Endothelial cell of umbilical vein (primary cell): ENCODE data around the gene SETBP1. TPM values are rescaled to one million over a fixed set of nuclear protein-coding genes. Genes with fewer than 3 reads are reported as not detected.

Experiments used
- BruUV-seq: library from RNA; stranded (reverse); fragments of 400-500 nt; replicated peaks from 2 replicates; lab custom pipeline; 2021; lab: Mats Ljungman, UMichigan
- CTCF ChIA-PET: fragments of 300-600, 350-600 bp; sonication (Branson Sonifier 250); formaldehyde crosslinking; loops from one replicate; lab custom pipeline; 2021; ENCODE audit warnings: antibody characterized with exemption, inconsistent platforms; lab: Charles Lee
- POLR2A ChIA-PET: fragments of 300-600, 350-600 bp; sonication (Branson Sonifier 250); formaldehyde crosslinking; loops from one replicate; lab custom pipeline; 2021; ENCODE audit warnings: antibody characterized with exemption, inconsistent platforms; lab: Charles Lee
- DNase-seq: peaks from one replicate; pipeline ENCODE4 v3.0.0-alpha.2; 2011; ENCODE audit warnings: low read depth, low spot score
- FAIRE-seq: peaks from 2 replicates; lab custom pipeline; 2011; peaks lifted over from hg19 to GRCh38; lab: Jason Lieb, UNC
- H2AFZ ChIP-seq: 2 replicates; pipeline ENCODE4 v1.6.0; 2012; ENCODE audit warnings: low read depth, low read length, control low read depth, inconsistent platforms
- H3K27ac ChIP-seq: 2 replicates; pipeline ENCODE4 v1.5.1; 2011; ENCODE audit warnings: low read depth, mild to moderate bottlenecking, control low read depth, low read length, moderate library complexity; ENCODE audit not compliant: insufficient read depth
- H3K27me3 ChIP-seq, 2 experiments: 2 replicates each; pipeline versions ENCODE4 v1.6.0 to v1.6.1; 2011; ENCODE audit warnings: low read length in 2 of 2, mixed read lengths in 1 of 2; ENCODE audit not compliant: control insufficient read depth in 2 of 2, insufficient read depth in 2 of 2
- H3K36me3 ChIP-seq, 2 experiments: 2 replicates in 1 of 2; 3 replicates in 1 of 2; pipeline ENCODE4 v1.5.1; 2011; ENCODE audit warnings: low read length in 2 of 2, mild to moderate bottlenecking in 1 of 2, moderate library complexity in 1 of 2; ENCODE audit not compliant: control insufficient read depth in 2 of 2, insufficient read depth in 2 of 2; ENCODE audit errors: extremely low read depth in 1 of 2
- H3K4me1 ChIP-seq: 3 replicates; pipeline ENCODE4 v1.5.1; 2011; ENCODE audit warnings: mild to moderate bottlenecking, low read length; ENCODE audit not compliant: control insufficient read depth, insufficient read depth; ENCODE audit errors: extremely low read depth
- H3K4me2 ChIP-seq: 2 replicates; pipeline ENCODE4 v1.6.1; 2011; ENCODE audit warnings: low read length, control low read depth, mixed read lengths; ENCODE audit not compliant: insufficient read depth
- H3K4me3 ChIP-seq, 3 experiments: fragments of 200-600 bp in 1 of 3; sonication (generic), shearing (Covaris generic) in 1 of 3; replicated peaks in 1 of 3; 2 replicates each; pipeline ENCODE4 v1.5.1; 2011 to 2016; ENCODE audit warnings: control low read depth in 3 of 3, low read length in 3 of 3, mild to moderate bottlenecking in 2 of 3, inconsistent platforms in 1 of 3, low read depth in 1 of 3, moderate library complexity in 1 of 3; ENCODE audit not compliant: insufficient read depth in 1 of 3
- H3K79me2 ChIP-seq: 2 replicates; pipeline ENCODE4 v1.6.0; 2012; ENCODE audit warnings: low read length, inconsistent platforms; ENCODE audit not compliant: control insufficient read depth, insufficient read depth
- H3K9ac ChIP-seq: replicated peaks from 2 replicates; pipeline ENCODE3; 2011; ENCODE audit warnings: low read length, control low read depth; ENCODE audit not compliant: insufficient read depth; ENCODE audit errors: extremely low read depth
- H3K9me1 ChIP-seq: replicated peaks from 3 replicates; pipeline ENCODE4 v1.6.0; 2011; ENCODE audit warnings: mild to moderate bottlenecking, low read length; ENCODE audit not compliant: control insufficient read depth, insufficient read depth; ENCODE audit errors: extremely low read depth
- H3K9me3 ChIP-seq: replicated peaks from 2 replicates; pipeline ENCODE4 v1.5.1; 2012; ENCODE audit warnings: low read length, inconsistent platforms; ENCODE audit not compliant: control insufficient read depth, insufficient read depth
- H4K20me1 ChIP-seq: replicated peaks from 2 replicates; pipeline ENCODE3; 2011; ENCODE audit warnings: mild to moderate bottlenecking, low read length; ENCODE audit not compliant: control insufficient read depth, insufficient read depth; ENCODE audit errors: extremely low read depth
- CTCF ChIP-seq, 2 donors: IDR thresholded peaks; 1 replicate in 1 of 2; 2 replicates in 1 of 2; pipeline ENCODE4 v1.5.1; 2011; ENCODE audit warnings: low read length in 2 of 2, mild to moderate bottlenecking in 2 of 2, moderate library complexity in 2 of 2, control low read depth in 1 of 2, inconsistent platforms in 1 of 2, low read depth in 1 of 2; ENCODE audit not compliant: insufficient read depth in 1 of 2; ENCODE audit errors: extremely low read depth in 1 of 2
- EZH2 ChIP-seq: IDR thresholded peaks from 2 replicates; pipeline ENCODE4 v1.6.1; 2012; ENCODE audit warnings: borderline replicate concordance, low read depth, mild to moderate bottlenecking, moderate library complexity, low read length, inconsistent platforms; ENCODE audit not compliant: severe bottlenecking
- FOS ChIP-seq: IDR thresholded peaks from 2 replicates; pipeline ENCODE4 v1.6.1; 2011; ENCODE audit warnings: mild to moderate bottlenecking, low read length, moderate library complexity, borderline replicate concordance; ENCODE audit not compliant: insufficient read depth
- GATA2 ChIP-seq: IDR thresholded peaks from 2 replicates; pipeline ENCODE4 v1.7.0; 2011; ENCODE audit warnings: low read depth, mild to moderate bottlenecking, moderate library complexity, mixed read lengths, low read length; ENCODE audit not compliant: insufficient read length, insufficient read depth
- JUN ChIP-seq: IDR thresholded peaks from 2 replicates; pipeline ENCODE4 v1.6.1; 2011; ENCODE audit warnings: borderline replicate concordance, low read depth; ENCODE audit not compliant: insufficient read length, insufficient read depth
- MAX ChIP-seq: IDR thresholded peaks from 2 replicates; pipeline ENCODE4 v1.6.1; 2011; ENCODE audit not compliant: insufficient read depth, insufficient read length
- MYC ChIP-seq: IDR thresholded peaks from one replicate; pipeline ENCODE4 v1.6.1; 2011; ENCODE audit warnings: mild to moderate bottlenecking, low read depth, low read length
- POLR2A ChIP-seq: IDR thresholded peaks from 2 replicates; pipeline ENCODE4 v1.6.1; 2012; ENCODE audit warnings: low read depth, mild to moderate bottlenecking, control low read depth, low read length
- POLR2AphosphoS5 ChIP-seq: IDR thresholded peaks from 2 replicates; pipeline ENCODE4 v1.6.1; 2012; ENCODE audit warnings: low read depth, mild to moderate bottlenecking, control low read depth, low read length, moderate library complexity; ENCODE audit not compliant: insufficient read depth
- dilution Hi-C: fragments of 300-500 bp; cut with MboI; formaldehyde crosslinking; loops from one replicate; pipeline ENCODE4 v1.15.0; 2019; ENCODE audit warnings: low sequenced_read_pairs; ENCODE audit not compliant: extremely low pct_ligation_motif_present
- intact Hi-C: fragments of 100-400 bp; cut with micrococcal nuclease; formaldehyde crosslinking; loops from one replicate; pipeline ENCODE4 v1.10.0; 2022
- polyA plus RNA-seq, 4 experiments: library from polyadenylated mRNA; depleted of rRNA in 3 of 4; stranded (reverse) in 3 of 4; unstranded in 1 of 4; fragments of >200 nt; gene quantifications; 2 replicates each; pipeline versions ENCODE4 v1.2.1 to v1.2.3, GENCODE V29; 2011 to 2012; ENCODE audit warnings: missing spikeins in 1 of 4
- total RNA-seq: library from RNA; stranded (reverse); gene quantifications from 2 replicates; pipeline ENCODE4 v1.2.3, GENCODE V29; 2021

SETBP1 gene
- total and polyA plus RNA-seq, 2 donors (not counting 3 experiments of a cell fraction or from before 2014, with no cell fraction given): 0.76 to 3.1 TPM

- no peaks in the 10 kb centered on the region for H3K9me3 ChIP-seq
- ChIA-PET POLR2A (no interaction called here), CTCF (no interaction called here)
- no TSS peak for BruUV-seq
- no peaks in the 10 kb centered on the region for H3K4me1 ChIP-seq
- no peak overlapping the region for H3K9ac ChIP-seq
- intact Hi-C loops: no loop called here
- no peak for TF ChIP-seq CTCF (IDR thresholded peaks at IDR 0.05; ENCODE audit: extremely low read depth in 1 of 2, insufficient read depth in 1 of 2, low read depth in 1 of 2, low read length in 2 of 2)
- TF ChIP-seq MAX: no peak
- TF ChIP-seq POLR2AphosphoS5: no peak
- TF ChIP-seq GATA2: no peak
- no peak for TF ChIP-seq EZH2
- TF ChIP-seq POLR2A: no peak
- no peak for TF ChIP-seq JUN
- TF ChIP-seq MYC: no peak
- TF ChIP-seq FOS: no peak
- H3K79me2 ChIP-seq: no peaks in the 10 kb centered on the region
- H3K27ac ChIP-seq: no peak overlapping the region
- no peak overlapping the region for H3K4me2 ChIP-seq
- dilution Hi-C loops: no loop called here
- no peaks in the 10 kb centered on the region for H4K20me1 ChIP-seq
- FAIRE-seq (no peak), DNase-seq (no peak)
- H3K9me1 ChIP-seq: no peaks in the 10 kb centered on the region
- H2AFZ ChIP-seq: no peak overlapping the region
- H3K4me3 ChIP-seq: no peak overlapping the region
- no peaks in the 10 kb centered on the region for H3K27me3 ChIP-seq
- H3K36me3 ChIP-seq: no peaks in the 10 kb centered on the region
Observed at GRCh38 chr18:44742126-44742525, 61.4 kb downstream of the SETBP1 start.
